ENCODE measurements around the gene SAMD11.

The SAMD11 gene

DNA sequence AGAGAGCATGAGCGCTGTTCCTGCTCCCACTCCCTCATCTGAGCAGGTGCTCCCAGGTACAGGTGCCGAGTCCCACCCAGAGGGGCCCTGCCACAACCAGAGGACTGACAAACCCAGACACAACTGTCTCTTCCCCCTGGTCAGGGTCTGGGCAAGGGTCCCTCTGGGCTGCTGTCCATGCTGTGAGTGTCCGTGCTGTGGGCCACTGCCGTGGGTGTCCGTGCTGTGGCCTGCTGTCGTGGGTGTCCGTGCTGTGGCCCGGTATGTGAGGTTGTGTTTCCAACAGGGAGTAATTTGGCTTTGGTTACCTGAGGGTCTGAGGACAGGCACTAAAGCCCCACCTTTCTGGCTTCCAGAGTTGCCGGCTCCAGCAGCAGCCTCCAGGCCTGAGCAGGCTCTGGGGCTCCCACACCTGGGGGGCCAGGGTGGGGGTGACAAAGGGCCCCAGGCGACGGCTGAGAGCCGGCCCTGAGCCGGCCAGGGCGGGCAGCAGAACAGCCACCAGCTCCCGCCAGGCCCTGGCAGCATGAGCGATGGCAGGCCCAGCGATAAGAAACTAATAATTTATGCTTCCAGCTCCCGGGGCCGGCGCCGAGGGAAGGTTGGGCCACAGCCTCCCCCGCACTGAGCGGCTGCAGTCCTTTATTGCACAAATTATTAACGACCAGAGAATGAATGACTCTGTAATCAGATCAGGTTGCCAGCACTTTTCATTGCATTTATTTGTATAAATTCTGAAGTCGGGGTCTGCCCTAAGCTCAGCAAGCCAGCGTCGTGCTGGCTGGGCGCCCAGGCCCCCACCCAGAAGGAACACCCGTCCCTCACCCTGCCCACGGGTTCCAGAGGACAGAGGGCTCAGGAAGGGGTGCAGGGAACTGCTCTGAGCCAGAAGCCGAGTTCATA is 7.3 kb upstream of the SAMD11 start:
- no peak for DNase-seq (ENCODE audit: low read depth in 1 of 2, low spot score in 1 of 2)

GRCh38 chr1:917076-917459 is 6.7 kb upstream of the SAMD11 start:
- DNase-seq (ENCODE audit: low read depth in 1 of 2, low spot score in 1 of 2), result no peak

DNA sequence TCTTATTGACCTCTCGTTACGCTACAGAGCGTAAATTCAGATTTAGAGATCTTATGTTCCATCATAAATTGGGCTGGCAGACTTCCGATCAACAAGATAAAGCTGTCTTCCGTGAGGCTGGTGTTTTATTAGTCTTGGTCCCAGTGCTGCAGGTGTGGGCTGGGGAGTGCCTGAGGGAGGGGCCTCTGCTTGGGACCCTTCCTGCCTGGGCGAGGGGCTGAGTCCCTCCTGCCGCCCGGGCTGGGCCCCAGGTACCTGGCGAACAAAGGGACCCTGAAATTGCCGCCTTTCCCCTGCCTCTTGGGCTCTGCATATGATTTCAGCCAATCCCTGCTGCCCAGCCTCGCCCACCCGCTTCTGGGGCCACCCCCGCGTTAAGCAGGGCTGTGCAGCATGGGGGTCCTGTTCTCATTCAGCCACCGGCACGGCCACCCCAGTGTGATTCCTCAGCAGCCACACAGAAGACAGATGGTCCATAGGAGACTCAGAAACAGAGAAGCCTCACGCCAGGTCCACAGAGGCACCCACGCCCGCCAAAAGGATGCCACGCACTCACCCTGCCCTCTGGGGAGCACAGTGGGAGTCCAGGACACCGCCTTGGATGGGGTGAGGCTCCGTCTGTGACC is 6.1 kb upstream of the SAMD11 start:
- DNase-seq (ENCODE audit: low read depth in 1 of 2, low spot score in 1 of 2), result no peak

DNA sequence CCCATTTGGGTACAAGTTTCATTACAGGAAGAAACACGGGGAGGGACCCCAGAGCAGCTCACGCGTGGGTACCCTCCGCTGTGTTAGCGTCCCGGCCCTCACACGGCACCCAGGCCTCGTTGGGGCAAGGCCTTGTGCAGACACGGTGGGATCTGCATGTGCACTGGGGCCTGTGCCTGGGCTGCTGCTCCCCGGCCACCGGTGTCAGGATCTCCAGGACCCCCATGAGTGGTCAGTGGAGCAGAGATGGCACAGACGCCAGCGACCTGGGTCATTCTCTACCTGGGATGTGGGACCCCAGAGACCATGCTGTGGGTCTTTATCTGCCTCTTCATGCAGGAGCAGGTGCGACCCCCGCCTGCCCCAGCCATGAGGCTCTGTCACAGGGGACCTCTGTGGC is 5.4 kb upstream of the SAMD11 start:
- DNase-seq (ENCODE audit: low read depth in 1 of 2, low spot score in 1 of 2), result no peak

DNA sequence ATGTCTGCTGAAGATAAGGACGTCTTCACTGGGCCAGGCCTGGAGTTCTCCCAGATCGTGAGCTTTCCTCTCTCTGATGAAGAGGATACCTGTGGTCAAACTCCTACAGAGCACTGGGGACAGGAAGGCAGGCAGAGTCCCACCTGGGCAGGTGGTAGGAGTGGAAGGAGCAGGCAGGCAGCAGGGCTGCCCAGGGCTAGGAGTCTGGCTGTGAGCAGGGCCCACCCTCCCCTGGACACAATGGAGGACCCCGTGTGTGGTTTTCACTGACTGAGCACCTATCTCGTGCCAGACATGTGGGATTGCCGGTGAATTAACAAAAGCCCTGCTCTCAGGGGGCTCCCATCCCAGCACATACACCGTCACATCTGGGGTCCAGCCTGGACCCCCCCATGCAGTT is 4.9 kb upstream of the SAMD11 start:
- DNase-seq (ENCODE audit: low read depth in 1 of 2, low spot score in 1 of 2), result no peak

DNA sequence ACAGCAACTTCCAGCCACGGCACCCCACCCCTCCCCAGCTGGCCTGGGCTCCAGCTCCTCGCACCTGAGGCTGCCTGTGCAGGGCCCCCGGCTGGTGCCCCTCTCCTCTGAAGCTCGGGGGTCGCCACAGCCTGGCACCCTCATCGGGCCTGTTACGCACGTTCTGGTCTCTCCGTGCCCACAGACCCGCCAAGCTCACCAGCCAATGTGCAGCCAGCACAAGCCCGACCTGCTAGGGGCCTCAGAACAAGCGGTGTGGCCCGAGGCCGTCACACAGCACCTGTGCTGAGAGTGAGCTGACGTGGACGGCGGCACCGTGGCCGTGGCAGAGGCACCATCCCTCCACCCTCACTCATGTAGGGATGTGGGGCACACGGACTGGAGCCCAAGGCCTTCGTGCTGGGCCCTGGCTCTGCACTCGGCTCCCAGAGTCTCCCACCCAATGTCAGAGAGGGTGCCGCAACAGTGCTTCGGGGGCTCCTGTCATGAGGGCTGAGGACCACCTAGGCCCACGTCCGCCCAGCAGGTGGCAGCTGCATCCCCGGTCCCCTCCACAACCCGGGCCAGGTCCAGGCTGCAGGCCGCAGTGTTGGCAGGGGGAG is 4.4 kb upstream of the SAMD11 start:
- no peak for DNase-seq (ENCODE audit: low read depth in 1 of 2, low spot score in 1 of 2)

DNA sequence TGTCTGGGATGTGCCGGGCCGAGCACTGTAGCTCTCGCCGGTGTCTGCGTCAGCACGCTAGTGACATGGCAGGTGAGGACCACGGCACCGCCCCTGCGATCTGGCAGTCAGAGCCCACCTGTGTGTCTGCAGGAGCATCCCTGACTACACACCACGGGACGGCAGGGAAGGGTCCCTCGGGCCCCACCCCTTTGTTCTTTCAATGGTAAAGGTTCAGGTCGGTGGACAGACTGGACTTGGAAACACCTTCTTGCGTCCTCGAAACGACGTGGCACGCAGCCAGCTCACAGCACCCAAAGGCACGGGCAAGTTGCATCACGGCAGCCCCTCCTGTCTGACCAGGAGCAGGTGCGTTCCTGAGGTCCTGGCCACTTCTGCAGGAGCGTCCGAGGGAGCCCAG is 3.7 kb upstream of the SAMD11 start:
- no peak for DNase-seq (ENCODE audit: low read depth in 1 of 2, low spot score in 1 of 2)

GRCh38 chr1:920521-920920 is 3.2 kb upstream of the SAMD11 start:
- no peak for DNase-seq (ENCODE audit: low read depth in 1 of 2, low spot score in 1 of 2)

GRCh38 chr1:921011-921837 is 2.5 kb upstream of the SAMD11 start:
- DNase-seq (ENCODE audit: low read depth in 1 of 2, low spot score in 1 of 2), result no peak

- no peak for DNase-seq (ENCODE audit: low read depth in 1 of 2, low spot score in 1 of 2)
These were observed 400 bp downstream of the SAMD11 start for GRCh38 chr1:923991-924655.

DNA sequence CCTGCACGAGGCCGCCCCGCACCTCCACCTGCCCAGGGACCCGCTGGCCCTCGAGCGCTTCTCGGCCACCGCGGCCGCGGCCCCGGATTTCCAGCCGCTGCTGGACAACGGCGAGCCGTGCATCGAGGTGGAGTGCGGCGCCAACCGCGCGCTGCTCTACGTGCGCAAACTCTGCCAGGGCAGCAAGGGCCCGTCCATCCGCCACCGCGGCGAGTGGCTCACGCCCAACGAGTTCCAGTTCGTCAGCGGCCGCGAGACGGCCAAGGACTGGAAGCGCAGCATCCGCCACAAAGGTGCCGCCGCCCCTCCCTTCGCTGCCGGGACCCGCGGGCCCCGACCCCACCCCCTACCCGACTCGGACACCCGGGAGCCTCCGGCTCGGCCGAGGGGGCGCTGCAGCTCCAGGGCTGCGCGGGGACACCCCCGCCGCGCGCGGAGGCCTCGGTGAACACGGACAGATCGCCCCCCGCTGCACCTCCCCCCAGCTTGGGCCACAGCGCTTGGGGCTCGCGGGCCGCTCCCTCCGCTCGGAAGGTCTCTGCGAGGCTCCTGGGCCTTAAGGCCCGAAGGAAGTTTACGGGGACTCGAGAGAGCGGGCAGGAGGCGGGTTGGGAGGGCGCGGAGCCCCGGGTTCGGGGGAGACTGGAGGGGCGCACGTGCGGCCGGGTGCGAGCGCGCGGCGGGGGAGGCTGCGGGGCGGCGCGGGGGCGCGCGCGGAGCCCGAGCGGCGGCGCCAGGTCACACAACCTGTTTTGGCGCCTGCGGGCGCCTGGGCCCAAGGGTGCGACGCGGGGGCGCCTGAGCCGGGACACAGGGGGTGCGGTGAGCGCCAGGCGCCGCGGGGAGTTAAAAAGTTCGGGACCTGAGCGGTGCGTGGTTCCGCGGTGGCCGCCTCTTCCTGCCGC is 1.2 kb downstream of the SAMD11 start:
- no peak for DNase-seq (ENCODE audit: low read depth in 1 of 2, low spot score in 1 of 2)

DNA sequence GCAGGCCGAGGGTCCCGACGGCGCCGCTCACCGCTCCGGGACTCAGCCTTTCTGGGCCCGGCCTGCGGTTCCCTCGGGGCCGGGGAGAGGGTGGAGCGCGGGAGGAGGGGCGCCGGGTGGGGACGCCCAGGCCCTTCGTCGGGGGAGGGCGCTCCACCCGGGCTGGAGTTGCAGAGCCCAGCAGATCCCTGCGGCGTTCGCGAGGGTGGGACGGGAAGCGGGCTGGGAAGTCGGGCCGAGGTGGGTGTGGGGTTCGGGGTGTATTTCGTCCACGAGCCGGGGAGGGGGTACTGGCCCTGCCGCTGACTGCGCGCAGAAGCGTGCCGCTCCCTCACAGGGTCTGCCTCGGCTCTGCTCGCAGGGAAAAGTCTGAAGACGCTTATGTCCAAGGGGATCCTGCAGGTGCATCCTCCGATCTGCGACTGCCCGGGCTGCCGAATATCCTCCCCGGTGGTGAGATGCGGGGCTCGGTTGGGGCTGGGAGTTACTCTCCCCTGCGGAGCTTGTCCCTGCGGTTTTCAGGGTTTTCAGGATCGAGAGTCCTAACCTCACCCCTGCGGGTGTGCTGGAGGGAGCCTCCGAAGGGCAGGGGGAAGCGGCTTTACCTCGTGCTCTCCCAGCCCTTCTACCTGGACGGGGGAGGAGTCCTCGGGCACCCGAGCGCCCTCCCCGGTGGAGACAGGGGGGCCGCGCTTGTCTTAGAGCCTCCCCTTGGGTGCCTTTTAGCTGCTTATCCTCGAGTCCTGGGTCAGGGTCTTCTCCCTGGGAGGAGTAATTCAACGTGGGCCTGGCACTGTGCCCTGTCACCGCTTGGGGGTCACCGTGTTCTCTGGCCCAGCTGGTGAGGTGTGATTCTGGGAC is 2.1 kb downstream of the SAMD11 start:
- no peak for DNase-seq (ENCODE audit: low read depth in 1 of 2, low spot score in 1 of 2)

GRCh38 chr1:927234-927633 is 3.5 kb downstream of the SAMD11 start:
- no peak for DNase-seq (ENCODE audit: low read depth in 1 of 2, low spot score in 1 of 2)

- no peak for DNase-seq (ENCODE audit: low read depth in 1 of 2, low spot score in 1 of 2)
These were observed 4.0 kb downstream of the SAMD11 start for GRCh38 chr1:927748-928147.

- DNase-seq (ENCODE audit: low read depth in 1 of 2, low spot score in 1 of 2), result no peak
These were observed 5.3 kb downstream of the SAMD11 start for GRCh38 chr1:928825-929661.

GRCh38 chr1:929712-930632 is 6.2 kb downstream of the SAMD11 start:
- DNase-seq (ENCODE audit: low read depth in 1 of 2, low spot score in 1 of 2), result no peak

DNA sequence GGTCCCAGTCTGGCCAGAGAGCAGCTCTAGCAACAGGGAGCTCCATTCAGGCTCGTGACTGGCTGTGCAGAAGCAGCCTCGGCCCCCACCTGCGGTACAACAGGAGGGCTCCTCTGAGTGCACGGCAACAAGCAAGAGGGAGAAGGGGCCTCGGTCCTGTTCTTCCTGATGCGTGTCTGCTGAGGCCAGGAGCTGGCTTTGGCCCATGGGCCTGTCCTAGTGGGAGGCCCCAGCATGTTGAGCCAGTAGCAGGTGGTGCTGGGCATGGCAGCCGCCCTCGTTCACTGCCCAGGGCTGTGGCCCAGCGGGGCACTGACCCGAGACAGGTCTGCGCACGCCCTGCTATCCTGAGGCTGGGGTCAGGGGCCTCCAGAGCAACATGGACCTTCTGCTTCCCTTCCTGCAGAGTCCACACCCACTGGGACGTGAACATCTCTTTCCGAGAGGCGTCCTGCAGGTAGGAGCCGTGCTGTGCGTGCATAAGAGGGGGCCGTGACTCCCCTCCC is 7.0 kb downstream of the SAMD11 start:
- no peak for DNase-seq (ENCODE audit: low read depth in 1 of 2, low spot score in 1 of 2)

All from activated T-helper 1 cell treated with anti-CD3 and anti-CD28 coated beads, Interleukin-2, amount 50 U/mL, for 16 hours (primary cell).